ENCODE results near the gene NR6A1.
"Not testable (repeated sequence)": the region's sequence is repeated elsewhere in the genome, so short reads cannot be mapped to it uniquely, and the experiment has no call there.

NR6A1 gene

GRCh38 chr9:124652203-124652602 is 118.9 kb downstream of the NR6A1 start:
- no peak for DNase-seq

- no peak for DNase-seq
These were observed 125.8 kb downstream of the NR6A1 start for GRCh38 chr9:124645274-124645673.

GRCh38 chr9:124639637-124640036 is 131.5 kb downstream of the NR6A1 start:
- DNase-seq, result no peak

GRCh38 chr9:124635285-124635684 is 135.8 kb downstream of the NR6A1 start:
- no peak for DNase-seq

GRCh38 chr9:124632077-124632621 is 139.0 kb downstream of the NR6A1 start:
- DNase-seq, result peak; percentile 61

GRCh38 chr9:124631326-124631725 is 139.8 kb downstream of the NR6A1 start:
- DNase-seq, result no peak

- peak; percentile 26 for DNase-seq
These were observed 141.5 kb downstream of the NR6A1 start for GRCh38 chr9:124629600-124629999.

- DNase-seq, result no peak
These were observed 142.4 kb downstream of the NR6A1 start for GRCh38 chr9:124628741-124629140.

GRCh38 chr9:124626276-124626675 is 144.8 kb downstream of the NR6A1 start:
- no peak for DNase-seq

- no peak for DNase-seq
These were observed 146.0 kb downstream of the NR6A1 start for GRCh38 chr9:124625087-124625486.

- DNase-seq, result no peak
These were observed 146.4 kb downstream of the NR6A1 start for GRCh38 chr9:124624735-124624992.

- no peak for DNase-seq
These were observed 147.0 kb downstream of the NR6A1 start for GRCh38 chr9:124623966-124624734.

- no peak for DNase-seq
These were observed 148.2 kb downstream of the NR6A1 start for GRCh38 chr9:124622882-124623281.

GRCh38 chr9:124621371-124622328 is 149.5 kb downstream of the NR6A1 start:
- peak; percentile 19 for DNase-seq

- DNase-seq, result no peak
These were observed 152.6 kb downstream of the NR6A1 start for GRCh38 chr9:124618476-124618875.

GRCh38 chr9:124617477-124618141 is 153.5 kb downstream of the NR6A1 start:
- peak; percentile 88 for DNase-seq

- no peak for DNase-seq
These were observed 154.2 kb downstream of the NR6A1 start for GRCh38 chr9:124616961-124617360.

- not testable (repeated sequence) for DNase-seq
These were observed 155.3 kb downstream of the NR6A1 start for GRCh38 chr9:124615840-124616239.

- no peak for DNase-seq
These were observed 155.9 kb downstream of the NR6A1 start for GRCh38 chr9:124615100-124615742.

GRCh38 chr9:124613849-124614248 is 157.3 kb downstream of the NR6A1 start:
- DNase-seq, result peak; percentile 40

GRCh38 chr9:124611106-124611505 is 160.0 kb downstream of the NR6A1 start:
- DNase-seq, result no peak

- DNase-seq, result no peak
These were observed 165.1 kb downstream of the NR6A1 start for GRCh38 chr9:124606027-124606426.

- DNase-seq, result no peak
These were observed 165.9 kb downstream of the NR6A1 start for GRCh38 chr9:124605258-124605657.
